GM18502 (cell line): ENCODE data around the gene NIPSNAP3A.
"Not testable (repeated sequence)": the region's sequence is repeated elsewhere in the genome, so short reads cannot be mapped to it uniquely, and the experiment has no call there.

Experiments
- ATAC-seq: cut with Tn5 transposase; IDR thresholded peaks from one replicate; pipeline ENCODE4 v1.9.1; 2021; ENCODE audit warnings: mild to moderate bottlenecking; ENCODE audit not compliant: unreplicated experiment, poor library complexity

NIPSNAP3A gene

DNA sequence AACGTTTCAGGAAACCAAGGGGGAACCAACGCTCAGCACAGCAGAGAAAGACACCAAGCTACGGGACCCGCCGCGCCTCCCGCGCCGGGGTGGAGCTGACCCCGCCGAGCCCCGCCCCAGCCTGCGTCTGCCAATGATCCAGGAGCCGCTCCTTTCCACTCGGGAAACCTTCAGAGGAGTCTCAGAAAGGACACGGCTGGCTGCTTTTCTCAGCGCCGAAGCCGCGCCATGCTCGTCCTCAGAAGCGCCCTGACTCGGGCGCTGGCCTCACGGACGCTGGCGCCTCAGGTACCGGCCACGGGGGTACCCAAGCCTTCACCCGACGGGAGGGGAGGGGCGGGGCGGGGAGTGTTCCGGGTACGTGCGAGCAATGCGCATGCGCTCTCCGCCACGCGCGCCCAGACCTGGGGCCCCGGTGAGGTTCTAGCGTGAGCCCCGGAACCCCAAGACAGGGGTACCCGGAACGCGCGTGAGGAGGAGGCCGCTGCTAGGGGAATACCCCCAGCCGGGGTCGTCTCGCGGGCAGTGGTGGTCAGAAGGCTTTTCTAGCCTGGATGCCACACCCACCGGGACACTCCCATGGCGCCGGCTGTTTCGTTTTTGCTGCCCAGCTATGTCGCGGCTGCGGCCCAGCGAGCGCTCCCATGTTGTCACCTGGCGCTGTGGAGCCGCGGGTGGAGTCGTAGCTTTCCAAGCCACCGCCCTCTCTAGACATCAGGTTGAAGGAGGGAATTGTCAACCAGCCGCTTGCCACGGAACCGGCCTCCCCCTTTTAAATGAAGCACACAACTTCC, at the start of gene NIPSNAP3A:
NIPSNAP3A (plus strand) TSS at position 119 of the 794 bp plus-strand sequence; CDS start at position 229, 110 bp downstream.
- ATAC-seq: peak; percentile 88

DNA sequence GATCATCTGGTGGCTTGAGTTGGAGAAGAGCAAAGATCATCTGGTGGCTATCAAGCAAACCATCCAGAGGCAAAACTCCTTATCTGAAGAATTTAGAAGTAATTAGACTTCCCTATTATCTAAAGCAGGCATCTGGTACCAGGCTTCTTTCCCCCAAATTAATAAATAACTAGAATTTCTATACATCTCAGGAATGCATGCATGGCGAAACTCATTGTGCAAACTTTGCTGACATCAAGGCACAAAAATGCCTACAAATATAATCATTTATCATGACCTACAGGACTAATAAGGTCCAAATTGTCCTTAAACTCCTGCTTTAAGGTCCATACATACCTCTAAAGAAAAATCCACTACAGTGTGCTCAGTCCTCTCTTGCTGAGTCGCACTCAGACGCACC, 47.2 kb upstream of the NIPSNAP3A start:
- ATAC-seq: no peak

DNA sequence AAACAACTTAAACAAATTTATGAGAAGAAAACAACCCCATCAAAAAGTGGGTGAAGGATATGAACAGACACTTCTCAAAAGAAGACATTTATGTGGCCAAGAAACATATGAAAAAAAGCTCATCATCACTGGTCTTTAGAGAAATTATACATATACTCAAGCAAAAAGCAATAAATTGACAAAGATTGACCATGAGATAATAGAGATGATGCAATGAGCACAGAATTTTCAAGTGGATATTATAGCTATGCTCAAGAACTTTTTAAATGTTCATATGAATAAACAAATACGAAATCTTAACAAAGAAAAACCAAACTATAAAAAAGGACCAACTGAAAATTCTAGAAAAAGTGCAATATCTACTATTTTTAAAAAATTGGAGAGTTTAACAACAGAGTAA, 38.7 kb upstream of the NIPSNAP3A start:
- ATAC-seq: not testable (repeated sequence)

DNA sequence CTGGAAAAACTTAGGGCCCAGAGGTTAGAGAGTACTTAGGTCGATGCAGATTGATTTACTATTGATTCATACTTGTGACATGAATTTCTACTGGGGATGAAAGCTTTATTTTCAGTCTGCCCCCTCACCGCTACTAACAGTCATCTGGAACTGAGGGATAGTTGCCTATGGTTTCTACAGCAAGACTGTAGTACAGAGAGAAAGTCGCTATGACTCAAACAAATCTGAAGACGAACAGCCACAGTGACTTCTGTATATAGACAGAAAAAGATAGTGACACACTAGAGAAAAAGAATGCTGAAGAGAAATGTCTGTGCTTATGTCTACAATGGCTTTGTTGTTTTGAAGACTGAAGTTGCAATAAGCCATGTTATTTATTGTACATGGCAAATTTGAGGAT, 35.9 kb upstream of the NIPSNAP3A start:
- ATAC-seq: no peak

DNA sequence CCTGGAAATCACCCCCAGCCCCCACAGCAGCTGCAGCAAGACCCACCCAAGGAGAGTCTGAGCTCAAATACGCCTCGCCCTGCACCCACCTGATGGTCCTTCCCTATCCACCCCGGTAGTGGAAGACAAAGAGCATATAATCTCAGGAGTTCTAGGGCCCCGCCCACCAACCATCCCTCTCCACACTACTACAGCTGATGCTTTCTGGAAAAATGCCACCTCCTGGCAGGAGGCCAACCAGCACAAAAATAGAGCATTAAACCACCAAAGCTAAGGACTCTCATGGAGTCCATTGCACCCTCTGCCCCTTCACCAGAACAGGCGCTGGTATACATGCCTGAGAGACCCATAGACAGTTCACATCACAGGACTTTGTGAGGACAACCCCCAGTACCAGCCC, 22.5 kb upstream of the NIPSNAP3A start:
- ATAC-seq: no peak

DNA sequence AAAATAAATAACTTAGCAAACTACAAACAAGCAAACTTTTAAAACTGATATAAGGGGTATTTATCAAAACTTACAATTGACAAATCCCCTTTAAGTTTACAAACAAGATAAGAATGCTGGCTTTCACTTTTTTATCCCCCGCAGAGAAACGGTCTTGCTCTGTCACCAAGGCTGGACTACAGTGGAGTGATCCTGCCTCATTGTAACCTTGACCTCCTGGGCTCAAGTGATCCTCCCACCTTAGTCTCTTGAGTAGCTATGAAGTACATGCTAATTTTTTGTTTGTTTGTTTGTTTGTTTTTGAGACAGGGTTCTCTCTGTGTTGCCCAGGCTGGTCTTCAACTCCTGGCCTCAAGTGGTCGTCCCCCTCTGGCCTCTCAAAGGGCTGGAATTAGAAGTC, 9.0 kb upstream of the NIPSNAP3A start:
- no peak for ATAC-seq

DNA sequence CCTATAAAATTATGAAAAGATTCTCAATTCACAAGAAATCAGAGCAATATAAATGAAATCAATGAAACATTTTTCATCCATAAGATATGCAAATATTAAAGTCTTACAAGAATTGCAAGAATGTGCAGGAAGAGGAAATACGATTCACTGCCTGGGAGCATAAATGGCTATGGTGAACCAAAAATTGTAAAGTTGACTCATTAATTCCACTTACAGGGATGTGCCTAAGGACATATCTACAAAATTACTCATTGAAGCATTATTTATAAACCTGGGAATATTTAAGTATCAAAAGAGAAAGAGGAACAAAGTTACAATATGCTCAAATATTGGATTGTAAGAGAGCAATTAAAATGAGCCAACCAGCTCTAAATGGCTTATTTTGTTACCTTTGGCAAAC, 6.9 kb upstream of the NIPSNAP3A start:
- ATAC-seq: no peak

DNA sequence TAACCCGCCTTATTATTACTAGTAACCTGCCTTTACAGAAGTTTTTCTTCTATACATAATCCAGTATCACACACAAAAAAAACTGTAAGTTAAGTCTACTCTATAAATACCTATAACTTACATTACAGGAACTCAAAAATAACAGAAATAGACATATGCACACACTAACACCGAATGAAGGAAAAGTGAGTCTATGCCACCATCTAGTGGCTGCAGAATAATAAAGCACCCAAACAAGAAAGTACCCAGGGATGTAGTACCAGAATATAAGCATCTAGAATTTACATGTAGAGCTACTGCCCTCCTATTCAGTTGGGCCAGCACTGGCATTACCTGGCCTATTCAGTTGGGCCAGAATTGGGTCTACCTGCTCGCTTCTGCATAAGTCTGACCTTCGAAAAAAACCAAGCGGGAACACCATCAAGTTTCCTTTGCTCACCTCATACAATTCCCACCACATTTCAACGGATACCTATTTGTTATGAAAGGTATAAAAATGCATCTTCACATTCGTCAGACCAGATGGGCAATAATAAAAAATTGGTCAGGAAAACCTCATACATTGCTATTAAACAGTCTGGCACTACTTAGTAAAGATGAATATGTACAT, 4.0 kb upstream of the NIPSNAP3A start:
- ATAC-seq: peak; percentile 43

DNA sequence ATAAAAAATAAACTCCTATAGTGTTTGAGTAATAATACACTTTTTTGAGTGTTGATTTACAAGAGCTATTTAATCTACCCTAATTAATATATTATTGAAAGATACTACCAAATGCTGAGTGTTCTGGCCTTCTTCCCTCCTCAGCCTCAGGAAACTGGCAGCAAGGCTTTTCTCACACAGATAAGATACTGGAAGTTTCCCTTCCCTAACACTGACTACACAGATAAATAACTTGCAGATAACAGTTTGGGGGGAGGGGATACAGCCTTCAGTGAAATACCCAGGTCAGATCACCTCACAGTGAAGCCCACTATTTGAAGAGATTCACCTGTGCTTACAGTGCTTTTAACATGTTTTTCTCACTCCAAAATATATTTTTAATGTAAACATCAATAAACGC, 1.6 kb upstream of the NIPSNAP3A start:
- ATAC-seq: no peak

DNA sequence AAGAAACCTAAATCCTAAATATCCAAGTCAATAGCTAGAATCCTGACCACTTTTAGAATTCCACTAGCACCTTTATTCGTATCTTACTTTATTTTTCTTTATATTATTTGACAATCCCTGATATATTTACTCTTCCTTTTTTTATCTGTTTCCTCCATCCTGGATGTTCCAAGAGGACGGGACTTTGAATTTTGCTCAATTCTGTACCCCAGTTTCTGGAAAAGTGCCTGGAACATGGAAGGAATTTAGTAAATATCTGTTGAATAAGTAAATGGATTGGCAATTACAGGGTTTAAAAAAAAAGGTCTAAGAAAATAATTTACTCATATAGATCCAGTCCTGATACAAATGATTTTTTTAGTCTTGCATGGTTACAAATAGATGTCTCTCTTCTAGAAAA, 1.2 kb upstream of the NIPSNAP3A start:
- no peak for ATAC-seq

DNA sequence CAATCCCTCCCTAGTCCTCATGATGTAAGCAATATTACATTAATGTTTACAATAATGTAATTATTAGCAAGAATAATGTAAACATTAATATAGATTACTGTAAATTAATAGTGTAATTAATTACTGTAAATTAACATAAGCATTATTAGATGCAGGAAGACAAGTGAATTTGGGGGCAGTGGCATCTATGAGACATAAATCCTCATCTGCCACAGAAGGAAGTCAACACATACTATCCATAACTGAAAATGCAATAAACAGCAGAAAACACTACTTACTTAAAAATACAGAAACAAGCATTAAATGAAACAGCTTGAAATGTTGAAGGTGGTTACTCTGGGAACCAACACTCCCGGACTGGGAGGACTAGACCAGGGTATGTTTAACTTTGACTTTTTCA, 685 bp upstream of the NIPSNAP3A start:
- no peak for ATAC-seq

DNA sequence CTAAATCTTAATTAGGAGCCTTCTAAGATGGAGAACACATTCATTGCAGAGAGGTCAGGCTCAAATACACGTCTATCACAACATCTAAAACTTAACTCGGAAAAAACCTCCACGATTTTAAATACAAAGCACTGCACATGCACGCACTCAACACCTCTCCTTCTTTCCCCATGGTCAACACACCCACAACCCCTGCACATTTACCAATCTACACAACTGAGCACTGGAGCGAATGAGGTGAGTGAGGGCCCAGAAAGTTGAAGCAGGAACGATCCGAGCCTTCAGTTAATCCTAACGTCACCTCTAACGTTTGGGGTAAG, 278 bp upstream of the NIPSNAP3A start:
- peak; percentile 32 for ATAC-seq

DNA sequence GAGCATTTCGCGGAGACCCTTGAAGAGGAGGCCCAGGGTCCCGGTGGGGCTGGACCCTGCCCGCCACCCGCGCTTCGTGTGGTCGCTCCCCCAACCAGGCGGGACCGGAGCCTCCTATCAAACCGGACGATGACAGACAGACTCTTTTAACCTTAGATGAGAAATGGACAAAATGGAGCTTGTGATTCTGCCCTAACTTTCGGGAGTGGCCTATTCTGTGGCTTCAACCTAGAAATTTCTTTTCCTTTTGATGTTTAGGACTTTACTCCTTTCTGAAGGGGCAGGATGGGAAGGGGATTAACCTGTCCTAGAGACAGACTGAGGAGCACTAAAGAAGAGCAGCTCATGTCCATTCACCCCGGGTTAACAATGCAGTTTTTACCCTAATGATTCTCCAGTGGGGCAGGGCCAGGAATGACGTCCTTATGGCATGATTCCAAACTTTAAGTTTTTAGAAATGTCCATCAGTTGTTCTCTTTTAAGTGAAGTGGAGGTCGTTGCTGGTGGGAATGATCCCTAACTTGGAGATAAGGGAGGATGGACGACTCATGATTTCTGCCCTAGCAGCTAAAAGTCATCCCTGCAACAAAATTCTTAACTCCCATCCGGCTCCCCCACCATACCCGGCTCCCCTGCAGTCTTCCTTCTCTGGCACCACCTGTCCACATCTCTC, 1.0 kb downstream of the NIPSNAP3A start:
- peak; percentile 5 for ATAC-seq

DNA sequence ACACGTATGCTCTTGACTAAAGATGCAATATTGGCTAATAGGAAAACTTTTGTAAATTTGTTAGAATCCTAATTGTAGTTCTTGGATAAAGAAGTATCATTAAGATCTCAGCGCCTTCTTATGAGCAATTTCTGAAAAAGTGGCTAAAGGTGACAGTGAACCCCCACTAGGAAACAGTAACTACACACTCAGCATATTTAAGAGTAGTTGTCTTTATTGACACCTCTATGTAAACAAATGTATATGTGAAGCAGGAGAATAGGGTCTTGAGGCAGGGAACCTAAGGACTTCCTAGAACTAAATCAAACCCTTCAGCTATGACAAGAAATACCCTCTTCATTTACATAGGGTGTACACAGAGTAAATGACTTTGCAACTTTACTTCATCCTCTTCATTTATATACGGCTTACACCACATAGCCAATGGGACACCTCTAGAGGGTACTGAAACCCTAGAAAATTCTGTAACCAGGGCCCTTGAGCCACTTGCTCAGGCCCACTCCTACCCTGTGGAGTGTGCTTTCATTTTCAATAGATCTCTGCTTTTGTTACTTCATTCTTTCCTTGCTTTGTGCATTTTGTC, 2.8 kb downstream of the NIPSNAP3A start:
- peak; percentile 34 for ATAC-seq

DNA sequence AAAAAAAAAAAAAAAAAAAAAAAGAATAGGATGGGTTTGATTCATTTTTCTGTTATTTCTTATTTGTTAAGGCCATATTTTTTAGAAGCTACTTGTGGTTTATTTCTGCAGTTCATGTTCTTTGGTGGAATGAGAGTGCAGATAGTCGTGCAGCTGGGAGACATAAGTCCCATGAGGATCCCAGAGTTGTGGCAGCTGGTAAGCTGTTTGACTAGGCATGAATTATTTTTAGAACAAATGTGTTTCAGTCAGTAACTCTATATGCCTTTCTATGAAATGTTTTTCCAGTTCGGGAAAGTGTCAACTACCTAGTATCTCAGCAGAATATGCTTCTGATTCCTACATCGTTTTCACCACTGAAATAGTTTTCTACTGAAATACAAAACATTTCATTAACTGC, 11.5 kb downstream of the NIPSNAP3A start:
- no peak for ATAC-seq

DNA sequence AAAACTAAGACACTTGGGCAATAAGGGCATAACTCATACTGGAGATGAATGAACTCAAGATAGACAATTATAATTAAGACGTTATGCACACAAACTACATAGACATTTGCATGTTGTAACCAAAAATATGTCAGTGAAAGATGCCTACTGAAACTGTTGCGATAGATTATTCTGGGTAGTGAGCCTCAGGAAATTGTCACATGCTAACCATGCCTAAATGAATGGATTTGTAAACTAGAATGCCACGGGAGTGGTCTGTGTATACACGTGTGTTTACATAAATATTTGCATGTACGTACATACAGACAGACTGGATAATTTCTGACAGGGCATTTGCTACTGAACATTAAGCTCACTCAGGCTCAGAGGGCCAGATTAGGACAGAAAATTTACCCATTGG, 17.7 kb downstream of the NIPSNAP3A start:
- peak; percentile 43 for ATAC-seq

DNA sequence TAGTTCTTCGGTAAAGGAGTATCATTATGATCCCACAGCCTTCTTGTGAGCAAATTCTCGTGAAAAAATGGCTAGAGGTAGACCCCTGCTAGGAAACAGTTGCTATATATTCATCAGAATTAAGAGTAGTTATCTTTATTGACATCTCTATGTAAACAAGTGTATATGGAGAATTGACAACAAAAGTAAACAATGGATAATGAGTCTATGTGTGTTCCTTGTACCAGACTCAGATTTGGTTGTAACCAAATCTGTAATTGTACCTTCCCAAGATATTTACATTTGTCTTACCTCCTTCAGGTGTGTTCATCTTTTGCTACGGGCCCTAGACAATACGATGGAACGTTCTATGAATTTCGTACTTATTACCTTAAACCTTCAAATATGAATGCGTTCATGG, 18.5 kb downstream of the NIPSNAP3A start:
- ATAC-seq: no peak

DNA sequence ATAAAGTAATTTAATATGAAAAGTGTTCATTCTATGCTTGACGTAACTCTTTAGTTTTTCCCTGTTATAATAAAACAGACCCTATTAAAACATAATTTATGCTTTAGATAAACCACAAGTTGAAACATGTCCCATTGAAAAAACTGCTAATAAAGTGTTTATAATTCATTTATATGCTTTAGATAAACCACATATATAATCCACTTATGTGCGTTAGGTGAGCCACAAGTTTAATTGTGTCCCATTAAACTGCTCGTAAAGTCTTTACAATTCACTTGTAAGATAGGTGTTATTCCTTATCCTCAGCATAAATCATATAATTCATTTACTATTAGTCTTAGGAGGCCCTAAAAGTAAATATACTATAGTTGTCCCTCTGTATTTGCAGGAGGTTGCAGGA, 20.0 kb downstream of the NIPSNAP3A start:
- no peak for ATAC-seq

DNA sequence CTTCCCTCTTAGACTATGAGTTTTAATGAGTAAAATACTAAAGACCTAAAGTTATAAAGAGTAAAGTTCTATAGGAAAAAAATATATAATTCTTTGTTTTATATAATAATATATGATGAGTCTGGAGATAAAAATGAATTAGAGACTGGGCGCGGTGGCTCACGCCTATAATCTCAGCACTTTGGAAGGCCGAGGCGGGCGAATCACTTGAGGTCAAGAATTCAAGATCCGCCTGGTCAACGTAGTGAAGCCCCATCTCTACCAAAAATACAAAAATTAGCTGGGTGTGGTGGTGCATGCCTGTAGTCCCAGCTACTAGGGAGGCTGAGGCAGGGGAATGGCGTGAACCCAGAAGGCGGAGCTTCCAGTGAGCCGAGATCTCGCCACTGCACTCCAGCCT, 21.5 kb downstream of the NIPSNAP3A start:
- not testable (repeated sequence) for ATAC-seq

DNA sequence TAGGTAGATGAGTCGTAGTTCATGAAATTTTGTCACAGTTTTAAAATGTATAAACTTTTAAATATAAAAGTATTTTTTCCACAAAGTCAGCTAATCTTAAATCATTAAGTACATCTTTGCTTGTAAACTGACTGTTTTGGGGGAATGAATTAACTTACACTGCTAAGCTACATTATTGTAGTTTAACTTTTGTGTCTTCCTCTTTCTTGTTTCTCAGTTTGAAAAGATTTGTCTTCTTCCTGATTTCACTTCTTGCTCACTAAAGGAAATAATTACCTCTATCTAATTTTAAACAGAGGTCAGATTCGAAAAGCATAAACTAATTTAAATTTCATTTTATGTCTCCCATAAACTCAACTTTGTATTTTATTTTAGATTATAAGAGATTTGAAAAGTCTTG, 22.2 kb downstream of the NIPSNAP3A start:
- ATAC-seq: peak; percentile 43
